GM18505 (cell line): ENCODE measurements around the gene C10orf53.

Experiments
- ATAC-seq: cut with Tn5 transposase; IDR thresholded peaks from one replicate; pipeline ENCODE4 v1.9.1; 2021; ENCODE audit not compliant: unreplicated experiment
- POLR2A ChIP-seq: IDR thresholded peaks from 4 replicates; pipeline ENCODE4 v1.6.1; 2011; ENCODE audit warnings: borderline replicate concordance; ENCODE audit not compliant: insufficient read depth, insufficient read length; ENCODE audit errors: extremely low read depth

The C10orf53 gene

DNA sequence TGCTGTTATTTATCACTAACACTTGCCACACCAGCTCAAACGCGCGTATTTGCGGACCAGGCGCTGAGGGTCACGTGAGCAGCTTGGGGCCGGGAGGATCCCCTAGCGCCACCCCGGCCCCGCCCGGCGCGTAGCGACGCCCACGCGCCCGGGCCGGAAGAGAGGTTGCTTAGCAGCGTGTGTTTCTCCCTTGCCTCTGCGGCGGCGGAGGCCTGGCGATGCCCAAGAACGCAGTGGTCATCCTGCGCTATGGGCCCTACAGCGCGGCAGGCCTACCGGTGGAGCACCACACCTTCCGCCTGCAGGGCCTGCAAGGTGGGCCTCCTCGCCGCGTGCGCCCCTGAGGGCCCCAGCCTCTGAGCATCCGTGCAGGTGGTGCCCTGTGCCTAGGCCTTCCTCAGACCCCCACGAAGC lies at the start of gene C10orf53:
Gene C10orf53 (plus strand): TSS at position 172 of the 414 bp plus-strand sequence. CDS start 47 bp downstream, at position 219.
- no peak for TF ChIP-seq POLR2A
- no peak for ATAC-seq

DNA sequence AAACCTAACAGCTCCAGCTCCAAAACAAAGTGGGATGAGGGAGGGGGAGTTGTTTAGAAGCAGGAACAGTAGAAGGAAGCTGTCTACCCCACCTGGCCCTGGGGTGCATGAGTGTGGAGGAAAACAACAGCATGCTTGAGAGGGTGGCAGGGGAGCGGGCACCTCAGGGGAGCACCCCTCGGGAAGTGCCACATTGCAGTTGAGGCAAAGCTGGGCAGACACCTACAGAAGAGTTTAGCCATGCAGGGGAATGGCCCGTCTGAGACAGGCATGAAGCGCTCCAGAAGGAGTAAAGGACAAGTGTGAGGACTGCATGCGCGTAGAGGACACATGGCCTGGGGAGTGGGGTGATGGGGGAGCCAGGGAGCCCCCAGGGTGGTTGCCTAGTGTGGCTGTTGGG lies 47.5 kb upstream of the C10orf53 start:
- no peak for TF ChIP-seq POLR2A
- no peak for ATAC-seq

DNA sequence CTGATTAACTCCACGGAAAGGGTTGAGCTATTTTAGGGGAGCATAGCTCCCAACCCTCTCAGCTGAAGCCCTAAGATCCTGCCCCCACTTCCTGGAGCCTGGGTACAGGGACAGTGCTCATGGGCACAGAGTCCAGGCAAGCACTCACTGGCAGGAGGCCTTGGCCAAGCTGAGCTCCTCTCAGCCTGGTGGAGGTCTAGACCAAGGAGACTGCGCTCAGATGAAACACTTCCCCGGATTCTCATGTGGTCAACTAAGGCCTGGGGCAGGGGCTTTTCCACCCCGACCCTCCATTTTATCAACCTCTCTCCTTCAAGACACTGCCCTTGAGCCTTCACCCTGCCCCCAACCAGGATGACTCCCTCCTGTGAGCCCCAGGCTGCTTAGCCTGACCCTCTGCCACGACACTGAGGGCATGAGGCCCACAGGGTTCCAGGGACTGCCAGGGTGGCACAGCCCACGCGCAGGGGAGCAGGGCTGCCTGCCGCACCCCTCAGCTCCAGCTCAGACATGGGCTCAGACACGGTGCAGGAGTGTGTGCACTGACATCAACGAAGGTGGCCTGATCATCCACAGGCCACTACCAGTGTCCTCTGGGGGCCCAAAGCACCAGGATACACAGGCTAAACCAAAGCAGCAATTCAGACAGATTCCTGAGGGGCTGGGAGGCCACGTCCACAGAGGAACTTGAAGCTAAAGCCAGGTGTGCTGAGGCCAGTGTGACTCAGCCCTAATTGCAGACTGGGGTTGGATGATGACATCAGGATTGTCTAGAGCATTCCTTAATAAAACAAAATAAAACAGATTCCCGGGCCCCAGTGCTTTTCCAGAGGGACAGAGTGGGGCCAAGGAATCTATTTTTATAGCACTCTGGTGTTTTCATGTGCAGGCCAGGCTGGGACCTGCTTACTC lies 46.8 kb upstream of the C10orf53 start:
- no peak for ATAC-seq

GRCh38 chr10:49633327-49634068 lies 46.0 kb upstream of the C10orf53 start:
- no peak for TF ChIP-seq POLR2A
- no peak for ATAC-seq

More for the DNA sequence above, 46.8 kb upstream of the C10orf53 start:
- TF ChIP-seq POLR2A: no peak

DNA sequence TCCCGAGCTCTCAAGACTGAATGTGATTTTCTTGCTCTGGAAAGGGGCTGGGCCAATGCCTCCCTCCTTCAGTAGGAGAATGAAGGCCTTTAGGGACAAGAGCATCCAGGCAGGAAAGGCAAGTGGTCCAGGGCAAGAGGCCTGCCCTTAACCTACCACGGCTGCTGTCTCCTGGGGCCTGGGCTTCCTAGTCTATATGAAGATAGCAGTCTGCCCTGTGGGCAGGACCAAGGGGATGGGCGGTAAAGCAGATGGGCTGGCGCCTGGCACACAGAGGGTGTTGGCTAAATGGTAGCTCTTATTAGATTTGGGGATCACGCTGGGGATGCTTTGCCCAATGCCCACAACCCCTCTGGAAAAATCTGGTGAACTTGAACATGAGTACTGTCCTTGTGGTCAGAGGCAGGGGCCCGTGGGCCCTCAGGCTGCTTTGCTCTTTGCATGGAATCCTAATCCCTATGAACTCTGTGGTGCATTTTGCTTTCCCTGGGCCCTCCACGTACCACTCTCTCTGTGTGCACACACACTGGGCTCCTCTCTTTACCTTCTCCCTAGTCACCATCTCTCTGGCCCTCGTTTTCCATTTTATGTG lies 45.3 kb upstream of the C10orf53 start:
- ATAC-seq: no peak
- no peak for TF ChIP-seq POLR2A

DNA sequence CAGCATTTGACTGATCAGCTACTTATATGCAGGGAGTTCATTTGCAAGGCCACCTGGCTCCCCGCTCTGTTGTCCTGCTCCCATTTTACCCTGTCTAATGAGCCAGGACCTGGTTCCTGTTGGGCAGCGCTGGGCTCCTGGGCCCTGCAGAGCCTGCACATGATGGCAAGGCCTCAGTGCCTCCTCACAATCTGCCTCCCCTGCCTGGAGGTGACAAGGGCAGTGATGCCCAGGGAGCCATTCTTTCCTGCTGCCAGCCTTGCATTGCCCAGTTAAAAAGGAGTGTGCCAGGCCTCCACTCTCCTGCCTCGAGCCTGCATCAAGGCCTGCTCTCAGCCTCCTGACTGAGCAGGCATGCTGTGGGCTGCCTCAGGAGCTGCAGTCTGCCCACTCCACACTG lies 37.1 kb upstream of the C10orf53 start:
- no peak for ATAC-seq
- no peak for TF ChIP-seq POLR2A

DNA sequence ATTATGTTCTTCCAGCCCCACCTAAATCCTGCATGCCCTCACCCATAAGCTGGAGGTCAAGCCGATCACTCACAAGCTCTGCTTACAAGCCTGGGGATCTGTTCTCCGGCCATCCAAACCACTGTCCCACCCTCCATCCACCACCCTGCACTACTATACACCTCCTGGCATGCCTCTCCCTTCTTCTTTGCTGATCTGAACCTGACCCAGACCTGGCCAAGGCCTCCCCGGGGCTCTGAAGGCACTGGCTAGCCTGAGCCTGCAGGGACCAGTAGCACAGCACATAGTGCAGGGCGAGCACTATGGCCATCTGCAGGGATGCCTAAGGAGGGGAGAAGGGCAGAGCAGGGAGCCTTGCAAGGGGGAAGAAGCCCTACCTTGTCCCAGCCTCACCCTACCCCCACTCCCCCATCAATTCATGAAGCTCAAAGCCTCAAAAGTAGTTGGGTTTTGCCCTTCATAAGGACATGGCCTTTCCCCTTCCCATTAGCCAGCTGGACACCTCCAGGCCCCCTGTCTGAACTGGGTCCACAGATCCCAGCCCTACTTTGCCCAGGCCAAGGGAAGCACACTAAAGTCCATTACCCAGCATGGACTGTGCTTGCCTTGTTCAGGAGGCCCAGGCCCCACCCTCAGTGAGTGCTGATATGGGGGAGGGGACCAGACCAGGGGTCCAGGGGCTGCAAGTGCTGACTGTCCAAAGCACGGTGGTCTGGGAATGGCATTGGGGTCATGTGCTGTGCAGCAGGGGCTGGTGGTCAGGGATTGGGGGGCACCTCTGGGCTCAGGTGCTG lies 36.0 kb upstream of the C10orf53 start:
- ATAC-seq: no peak
- no peak for TF ChIP-seq POLR2A

DNA sequence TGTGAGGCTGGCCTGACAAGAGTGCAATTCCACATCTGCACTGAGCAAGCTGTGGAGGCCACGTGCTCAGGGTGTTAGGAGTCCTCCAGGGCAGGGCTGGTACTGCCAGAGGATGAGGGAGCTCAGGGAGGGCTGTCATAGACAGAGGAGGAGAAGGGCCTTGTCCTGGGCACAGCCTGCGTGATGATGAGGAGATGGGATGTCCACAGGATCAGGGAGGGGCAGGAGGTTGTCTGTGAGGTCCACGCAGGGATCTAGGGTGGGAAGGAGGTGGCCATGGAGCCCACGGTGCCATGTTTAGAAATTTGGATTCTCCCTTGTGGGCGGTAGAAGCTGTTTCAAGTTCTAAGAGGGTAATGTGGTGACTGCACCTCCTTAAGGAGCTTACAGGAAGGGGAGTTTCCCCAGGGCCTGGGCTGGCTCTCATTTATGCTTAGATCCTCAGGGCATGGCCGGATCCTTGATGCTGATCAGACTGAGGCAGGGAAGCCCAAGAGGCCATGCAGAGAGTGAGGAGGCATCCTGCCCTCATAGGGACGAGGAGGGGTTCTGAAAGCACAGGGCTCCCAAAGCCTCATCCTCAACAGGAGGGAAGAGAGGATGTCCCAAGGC lies 35.3 kb upstream of the C10orf53 start:
- ATAC-seq: no peak
- TF ChIP-seq POLR2A: no peak

DNA sequence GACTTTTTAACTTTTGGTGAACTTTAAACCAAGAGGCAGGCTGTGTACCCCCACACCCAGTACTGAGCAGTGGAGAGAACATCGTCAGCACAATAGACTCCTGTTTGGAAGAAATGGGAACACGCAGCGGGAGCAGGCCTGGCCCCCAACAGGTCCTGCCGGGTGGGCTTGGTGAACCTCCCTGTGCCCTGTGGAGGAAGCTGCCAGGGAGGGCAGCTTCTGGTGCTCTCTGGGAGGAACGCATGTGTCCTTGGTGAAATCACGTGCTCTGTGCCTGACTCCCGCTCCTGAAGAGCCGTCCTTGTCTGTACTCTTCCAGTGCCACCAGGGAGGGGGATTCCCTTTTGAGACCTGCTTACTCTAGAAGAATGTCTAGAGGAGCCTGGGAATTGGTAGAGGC lies 34.0 kb upstream of the C10orf53 start:
- TF ChIP-seq POLR2A: no peak
- no peak for ATAC-seq

DNA sequence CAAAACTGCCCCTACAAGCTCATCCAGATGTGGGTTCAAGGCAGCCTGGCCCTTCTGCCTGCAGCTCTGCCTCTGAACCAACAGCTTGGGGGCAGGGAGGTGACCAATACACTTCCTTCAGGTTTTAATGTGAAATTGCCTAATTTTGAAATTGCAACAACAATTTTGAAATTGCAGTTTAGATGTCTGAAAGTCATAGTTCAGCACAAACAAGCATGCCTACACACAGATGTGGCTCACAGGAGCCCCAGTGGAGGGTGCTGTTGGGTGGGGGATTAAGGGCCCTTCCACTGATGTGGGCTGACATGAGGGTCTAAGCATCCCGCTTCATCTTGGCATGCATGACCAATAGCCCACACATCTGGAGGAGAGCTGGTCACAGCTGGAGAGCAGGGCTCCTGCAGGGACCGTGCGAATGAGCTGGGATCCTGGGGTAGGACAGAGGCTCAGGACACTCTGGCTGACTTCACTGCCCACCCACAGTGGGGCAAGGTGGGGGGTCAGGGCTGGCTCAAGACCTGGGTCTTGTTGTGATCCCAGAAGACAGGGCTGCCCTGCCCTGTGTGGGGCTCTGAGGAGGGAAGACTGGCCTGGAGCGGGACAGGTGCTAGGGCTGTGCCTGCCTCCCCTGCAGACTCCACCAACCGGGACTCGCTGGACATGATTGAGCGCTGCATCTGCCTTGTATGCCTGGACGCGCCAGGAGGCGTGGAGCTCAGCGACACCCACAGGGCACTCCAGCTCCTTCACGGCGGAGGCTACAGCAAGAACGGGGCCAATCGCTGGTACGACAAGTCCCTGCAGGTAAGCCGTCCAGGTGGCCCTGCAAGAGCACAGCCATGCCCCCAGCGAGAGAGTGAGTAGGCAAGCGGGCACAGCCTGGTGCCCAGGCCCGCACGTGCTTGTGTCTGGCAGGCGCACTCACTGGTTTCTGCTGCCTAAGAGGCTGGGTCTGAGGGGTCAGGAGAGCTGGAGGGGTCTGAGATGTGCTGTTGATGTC lies 33.3 kb upstream of the C10orf53 start:
- no peak for TF ChIP-seq POLR2A
- no peak for ATAC-seq

DNA sequence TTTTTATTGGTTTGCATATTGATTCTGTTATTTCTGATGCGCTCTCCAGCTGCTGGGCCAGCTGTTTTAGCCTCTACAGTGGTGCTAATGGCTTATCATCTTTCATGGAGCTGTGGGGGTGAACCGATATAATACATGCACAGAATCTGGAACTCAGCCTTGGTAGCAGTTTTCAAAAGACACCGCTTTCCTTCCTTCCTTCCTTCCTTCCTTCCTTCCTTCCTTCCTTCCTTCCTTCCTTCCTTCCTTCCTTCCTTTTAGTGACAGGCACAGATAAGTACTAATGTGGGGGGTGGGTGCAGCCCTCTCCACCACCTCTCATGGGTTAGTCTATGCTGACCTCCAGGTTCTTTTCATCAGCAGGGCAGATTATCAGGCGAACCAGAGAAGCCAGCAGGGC lies 31.9 kb upstream of the C10orf53 start:
- no peak for ATAC-seq

More for the DNA sequence above, 31.9 kb upstream of the C10orf53 start:
- no peak for TF ChIP-seq POLR2A
